Activated CD4-positive, alpha-beta T cell treated with anti-CD3 and anti-CD28 coated beads, Interleukin-2, amount 10 ng/mL, durations not matched to agents 7 days and 5 days (primary cell): ENCODE results near the gene BICD2. TPM values are rescaled to one million over a fixed set of nuclear protein-coding genes. Genes with fewer than 3 reads are reported as not detected.

Source experiments
- CTCF ChIA-PET: fragments of 350-600 bp; sonication (Branson Sonifier 250); formaldehyde crosslinking; loops from one replicate; lab custom pipeline; 2021; ENCODE audit warnings: antibody characterized with exemption; lab: Charles Lee
- POLR2A ChIA-PET: fragments of 350-600 bp; sonication (Branson Sonifier 250); formaldehyde crosslinking; loops from one replicate; lab custom pipeline; 2021; ENCODE audit warnings: antibody characterized with exemption; lab: Charles Lee
- DNase-seq: peaks from one replicate; pipeline ENCODE4 v3.0.0-alpha.2; 2020
- H3K27ac Mint-ChIP-seq: one replicate; pipeline ENCODE4 v1.8.0; 2021; ENCODE audit warnings: mild to moderate bottlenecking, moderate library complexity, mixed read lengths
- H3K27me3 Mint-ChIP-seq: one replicate; pipeline ENCODE4 v1.8.0; 2021; ENCODE audit warnings: mixed read lengths
- H3K36me3 Mint-ChIP-seq: one replicate; pipeline ENCODE4 v1.8.0; 2021; ENCODE audit warnings: low read depth, mixed read lengths
- H3K4me1 Mint-ChIP-seq: one replicate; pipeline ENCODE4 v1.8.0; 2021; ENCODE audit warnings: mixed read lengths
- H3K4me3 Mint-ChIP-seq: one replicate; pipeline ENCODE4 v1.8.0; 2021; ENCODE audit warnings: mild to moderate bottlenecking, moderate library complexity, mixed read lengths
- H3K9me3 Mint-ChIP-seq: one replicate; pipeline ENCODE4 v1.8.0; 2021; ENCODE audit warnings: mixed read lengths
- total RNA-seq, 2 experiments: library from RNA; stranded (reverse); gene quantifications; one replicate each; pipeline ENCODE4 v1.2.3, GENCODE V29; 2021

The BICD2 gene
- total RNA-seq, 2 experiments from 2014 or later = 29.5 to 31.1 TPM

- ChIA-PET POLR2A (no interaction called here), CTCF (interaction anchor here (1.4 kb wide), 1 partner anchor 37 kb away, joined by 4 read pairs; the partner anchor contains the start of gene BICD2)
- H3K36me3 Mint-ChIP-seq = peaks cover 12% of the 10 kb centered on the region
- H3K27ac Mint-ChIP-seq = peak overlapping the region; percentile 36
- H3K9me3 Mint-ChIP-seq = no peaks in the 10 kb centered on the region
- H3K4me3 Mint-ChIP-seq = no peak overlapping the region
- no peak for DNase-seq
- H3K27me3 Mint-ChIP-seq = no peaks in the 10 kb centered on the region
- peaks cover 24% of the 10 kb centered on the region for H3K4me1 Mint-ChIP-seq
These were observed 36.6 kb downstream of the BICD2 start for GRCh38 chr9:92727716-92728700.

- H3K27ac Mint-ChIP-seq = no peak overlapping the region
- H3K27me3 Mint-ChIP-seq = no peaks in the 10 kb centered on the region
- POLR2A ChIA-PET = no interaction called here
- DNase-seq = no peak
- H3K9me3 Mint-ChIP-seq = no peaks in the 10 kb centered on the region
- H3K4me1 Mint-ChIP-seq = peaks cover 19% of the 10 kb centered on the region
- no peak overlapping the region for H3K4me3 Mint-ChIP-seq
- CTCF ChIA-PET = interaction anchor here (0.8 kb wide), 1 partner anchor 12 kb away, joined by 3 read pairs; no protein-coding TSS in a partner anchor
- H3K36me3 Mint-ChIP-seq = peaks cover 12% of the 10 kb centered on the region
These were observed 37.5 kb downstream of the BICD2 start for GRCh38 chr9:92726971-92727715.

GRCh38 chr9:92726348-92726747 lies 38.3 kb downstream of the BICD2 start:
- ChIA-PET CTCF (interaction anchor here (0.5 to 0.8 kb wide), 2 partner anchors 12 to 202 kb away, joined by 3 read pairs; no protein-coding TSS in a partner anchor), POLR2A (no interaction called here)
- H3K36me3 Mint-ChIP-seq = peaks cover 15% of the 10 kb centered on the region
- no peaks in the 10 kb centered on the region for H3K27me3 Mint-ChIP-seq
- H3K4me1 Mint-ChIP-seq = peaks cover 19% of the 10 kb centered on the region
- peak overlapping the region; percentile 71 for H3K27ac Mint-ChIP-seq
- no peaks in the 10 kb centered on the region for H3K9me3 Mint-ChIP-seq
- H3K4me3 Mint-ChIP-seq = no peak overlapping the region
- no peak for DNase-seq

GRCh38 chr9:92725766-92726165 lies 38.9 kb downstream of the BICD2 start:
- Mint-ChIP-seq H3K27me3 (no peaks in the 10 kb centered on the region), H3K36me3 (peaks cover 17% of the 10 kb centered on the region), H3K9me3 (no peaks in the 10 kb centered on the region), H3K4me1 (peaks cover 20% of the 10 kb centered on the region), H3K4me3 (no peak overlapping the region), H3K27ac (peak overlapping the region; percentile 71)
- ChIA-PET POLR2A (no interaction called here), CTCF (interaction anchor here (0.5 kb wide), 1 partner anchor 203 kb away, joined by 3 read pairs; no protein-coding TSS in a partner anchor)
- DNase-seq = no peak

- Mint-ChIP-seq H3K27ac (no peak overlapping the region), H3K9me3 (no peaks in the 10 kb centered on the region), H3K4me1 (peaks cover 20% of the 10 kb centered on the region), H3K36me3 (peaks cover 19% of the 10 kb centered on the region), H3K4me3 (no peak overlapping the region), H3K27me3 (no peaks in the 10 kb centered on the region)
- CTCF ChIA-PET = no interaction called here
- no peak for DNase-seq
- POLR2A ChIA-PET = no interaction called here
These were observed 39.4 kb downstream of the BICD2 start for GRCh38 chr9:92725266-92725545.

- ChIA-PET POLR2A (no interaction called here), CTCF (no interaction called here)
- no peak for DNase-seq
- no peak overlapping the region for H3K4me3 Mint-ChIP-seq
- no peaks in the 10 kb centered on the region for H3K27me3 Mint-ChIP-seq
- peaks cover 20% of the 10 kb centered on the region for H3K4me1 Mint-ChIP-seq
- H3K27ac Mint-ChIP-seq = no peak overlapping the region
- H3K9me3 Mint-ChIP-seq = no peaks in the 10 kb centered on the region
- H3K36me3 Mint-ChIP-seq = peaks cover 22% of the 10 kb centered on the region
These were observed 39.9 kb downstream of the BICD2 start for GRCh38 chr9:92724528-92725265.

- H3K27ac Mint-ChIP-seq = no peak overlapping the region
- H3K4me3 Mint-ChIP-seq = no peak overlapping the region
- peaks cover 26% of the 10 kb centered on the region for H3K36me3 Mint-ChIP-seq
- POLR2A ChIA-PET = no interaction called here
- CTCF ChIA-PET = no interaction called here
- no peaks in the 10 kb centered on the region for H3K9me3 Mint-ChIP-seq
- no peaks in the 10 kb centered on the region for H3K27me3 Mint-ChIP-seq
- DNase-seq = no peak
- peaks cover 20% of the 10 kb centered on the region for H3K4me1 Mint-ChIP-seq
These were observed 40.8 kb downstream of the BICD2 start for GRCh38 chr9:92723801-92724323.

GRCh38 chr9:92723299-92723625 lies 41.4 kb downstream of the BICD2 start:
- no peak for DNase-seq
- Mint-ChIP-seq H3K36me3 (peaks cover 25% of the 10 kb centered on the region), H3K9me3 (no peaks in the 10 kb centered on the region), H3K27me3 (no peaks in the 10 kb centered on the region), H3K4me1 (peaks cover 20% of the 10 kb centered on the region), H3K4me3 (no peak overlapping the region), H3K27ac (no peak overlapping the region)
- POLR2A ChIA-PET = no interaction called here
- CTCF ChIA-PET = no interaction called here

- CTCF ChIA-PET = no interaction called here
- H3K4me1 Mint-ChIP-seq = peaks cover 15% of the 10 kb centered on the region
- peak; percentile 4 for DNase-seq
- H3K27ac Mint-ChIP-seq = peak overlapping the region; percentile 26
- H3K4me3 Mint-ChIP-seq = no peak overlapping the region
- no peaks in the 10 kb centered on the region for H3K9me3 Mint-ChIP-seq
- POLR2A ChIA-PET = no interaction called here
- no peaks in the 10 kb centered on the region for H3K27me3 Mint-ChIP-seq
- peaks cover 22% of the 10 kb centered on the region for H3K36me3 Mint-ChIP-seq
These were observed 42.0 kb downstream of the BICD2 start for GRCh38 chr9:92722386-92723298.

DNA sequence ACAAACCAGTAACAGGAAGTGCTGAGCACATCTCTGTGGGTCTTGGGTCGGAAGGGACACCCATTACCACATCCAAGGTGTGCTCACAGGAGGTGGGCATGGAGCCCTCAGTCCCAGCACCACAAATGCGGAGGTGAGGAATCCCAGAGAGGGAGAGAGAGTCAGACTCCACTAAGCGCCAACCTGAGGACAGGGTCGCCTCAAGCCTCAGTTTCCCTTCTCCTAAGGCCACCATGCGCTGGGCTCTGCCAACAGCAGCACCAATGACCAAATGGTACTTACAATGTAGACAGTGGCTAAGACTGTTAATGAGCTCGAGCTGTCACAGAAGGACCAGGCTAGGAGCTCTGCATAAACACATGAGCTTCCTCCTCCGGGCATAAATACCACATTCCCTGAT lies 43.1 kb downstream of the BICD2 start:
- no peak for DNase-seq
- H3K27ac Mint-ChIP-seq = no peak overlapping the region
- peaks cover 21% of the 10 kb centered on the region for H3K36me3 Mint-ChIP-seq
- H3K27me3 Mint-ChIP-seq = no peaks in the 10 kb centered on the region
- H3K9me3 Mint-ChIP-seq = no peaks in the 10 kb centered on the region
- ChIA-PET POLR2A (interaction anchor here (0.7 kb wide), 1 partner anchor 525 kb away, joined by 4 read pairs; no protein-coding TSS in a partner anchor), CTCF (no interaction called here)
- H3K4me3 Mint-ChIP-seq = no peak overlapping the region
- H3K4me1 Mint-ChIP-seq = peaks cover 8% of the 10 kb centered on the region

DNA sequence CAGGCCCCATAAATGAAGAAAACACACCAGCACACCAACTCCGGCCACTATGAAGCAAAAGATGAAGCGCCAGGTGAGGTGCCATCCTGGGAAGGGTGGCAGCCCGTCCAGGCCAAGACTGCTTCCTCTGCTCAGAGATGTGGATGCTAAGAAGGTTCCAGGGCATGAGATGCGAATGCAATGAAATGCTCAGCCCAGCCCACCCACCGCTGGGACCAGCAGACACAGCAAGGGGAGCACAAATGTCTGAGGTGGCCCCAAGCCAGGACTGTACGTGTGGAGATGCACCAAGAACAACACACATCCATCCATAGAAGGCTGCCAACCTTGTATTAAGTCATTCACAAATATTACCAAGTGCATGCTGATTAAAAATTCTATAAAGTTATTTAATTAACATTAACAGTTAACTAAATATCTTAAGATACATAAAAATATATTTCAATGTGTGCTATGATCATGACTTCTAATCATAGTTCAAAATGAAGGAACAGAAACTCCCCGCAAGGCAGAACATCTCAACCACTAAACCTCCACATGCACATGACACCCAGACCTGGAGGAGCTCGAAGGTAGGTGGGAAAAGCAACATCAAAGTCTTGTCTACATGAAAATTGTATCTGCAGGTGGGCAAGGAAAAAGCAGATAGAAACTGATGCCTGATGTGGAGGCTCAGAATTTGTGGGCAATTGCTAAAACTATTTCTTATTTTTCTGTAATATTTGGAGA lies 43.7 kb downstream of the BICD2 start:
- H3K4me3 Mint-ChIP-seq = no peak overlapping the region
- ChIA-PET POLR2A (interaction anchor here (0.7 kb wide), 1 partner anchor 526 kb away, joined by 4 read pairs; no protein-coding TSS in a partner anchor), CTCF (no interaction called here)
- H3K36me3 Mint-ChIP-seq = peaks cover 24% of the 10 kb centered on the region
- no peaks in the 10 kb centered on the region for H3K27me3 Mint-ChIP-seq
- H3K27ac Mint-ChIP-seq = no peak overlapping the region
- DNase-seq = peak; percentile 4
- no peaks in the 10 kb centered on the region for H3K9me3 Mint-ChIP-seq
- H3K4me1 Mint-ChIP-seq = peaks cover 10% of the 10 kb centered on the region
